Parietal lobe (tissue), 1 donor: ENCODE measurements around the gene SPAG9. TPM values are rescaled to one million over a fixed set of nuclear protein-coding genes. Genes with fewer than 3 reads are reported as not detected.

Experiments
- total RNA-seq: library from RNA; depleted of rRNA; stranded (reverse); fragments of >200 nt; gene quantifications from one replicate; pipeline ENCODE4 v1.2.3, GENCODE V29; 2014

The SPAG9 gene
- 475 TPM for total RNA-seq

DNA sequence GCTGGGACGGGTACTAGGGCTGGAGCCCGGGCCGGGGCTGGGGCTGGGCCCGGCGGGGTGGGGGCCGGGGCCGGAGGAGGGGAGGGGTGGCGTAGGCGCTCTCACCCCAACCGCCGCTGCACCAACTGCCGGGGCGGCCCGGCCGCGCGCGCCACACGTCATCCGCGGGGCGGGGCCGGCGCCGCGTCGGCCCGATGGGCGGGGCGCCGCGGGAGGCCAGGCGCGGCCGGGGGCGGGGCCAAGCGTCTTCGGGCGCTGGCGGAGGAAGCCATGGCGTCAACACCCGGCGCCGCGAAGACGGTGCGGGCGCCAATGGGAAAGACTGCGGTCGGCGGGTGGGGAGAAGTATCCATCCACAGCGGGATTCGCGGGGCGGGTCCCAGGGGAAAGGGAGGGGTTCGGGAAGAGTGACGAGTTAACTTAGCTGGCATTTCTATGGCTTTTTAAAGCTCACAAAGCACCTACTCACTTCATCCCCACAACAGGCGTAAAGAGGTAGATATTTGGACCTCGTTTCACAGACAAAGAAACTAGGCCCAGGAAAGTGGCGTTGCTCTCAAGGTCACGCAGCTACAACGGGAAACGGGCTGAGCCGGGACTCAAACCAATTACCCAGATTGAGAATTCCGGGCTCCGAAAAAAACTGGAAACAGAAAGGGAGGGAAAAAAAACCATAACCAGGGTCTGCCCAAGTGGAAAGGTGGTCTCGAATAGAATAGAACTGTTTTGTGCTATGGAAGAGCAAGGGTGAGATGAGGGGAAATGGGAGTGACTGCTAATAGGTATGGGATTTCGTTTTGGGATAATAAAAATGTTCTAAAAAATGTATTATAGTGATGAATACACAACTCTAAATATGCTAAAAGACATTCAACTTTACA is at the start of gene SPAG9:
Gene SPAG9 (minus strand): TSS at position 130 of the 881 bp plus-strand sequence. CDS start 212 bp downstream, outside the sequence.

DNA sequence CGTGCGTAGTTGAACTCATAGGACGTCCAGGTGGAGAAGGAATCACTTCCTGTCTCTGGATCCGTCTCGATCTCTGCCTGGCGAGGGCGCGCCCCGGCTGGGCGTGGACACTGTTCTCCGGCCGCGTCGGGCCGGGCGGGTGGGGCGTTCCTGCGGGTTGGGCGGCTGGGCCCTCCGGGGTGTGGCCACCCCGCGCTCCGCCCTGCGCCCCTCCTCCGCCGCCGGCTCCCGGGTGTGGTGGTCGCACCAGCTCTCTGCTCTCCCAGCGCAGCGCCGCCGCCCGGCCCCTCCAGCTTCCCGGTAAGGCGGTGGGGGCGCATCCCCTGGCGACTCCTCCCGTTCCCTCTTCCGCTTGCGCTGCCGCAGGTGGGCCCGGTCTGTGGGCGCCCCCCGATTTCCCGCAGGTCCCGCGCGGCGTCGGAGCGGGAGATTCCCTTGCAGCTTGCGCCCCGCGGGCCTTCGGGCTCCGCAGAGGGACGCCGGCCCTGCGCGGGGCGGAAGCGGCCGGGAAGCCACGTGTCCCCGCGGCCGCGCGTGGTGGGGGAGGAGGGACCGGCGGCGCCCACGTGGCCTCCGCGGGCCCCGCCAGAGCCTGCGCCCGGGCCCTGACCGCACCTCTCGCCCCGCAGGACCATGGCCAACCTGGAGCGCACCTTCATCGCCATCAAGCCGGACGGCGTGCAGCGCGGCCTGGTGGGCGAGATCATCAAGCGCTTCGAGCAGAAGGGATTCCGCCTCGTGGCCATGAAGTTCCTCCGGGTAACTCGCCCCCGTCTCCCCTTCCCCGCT is 45.7 kb upstream of the SPAG9 start, which contains the start of gene NME2:
Gene NME2 (plus strand): TSS at position 214 of the 789 bp plus-strand sequence. CDS start 420 bp downstream, at position 634.

DNA sequence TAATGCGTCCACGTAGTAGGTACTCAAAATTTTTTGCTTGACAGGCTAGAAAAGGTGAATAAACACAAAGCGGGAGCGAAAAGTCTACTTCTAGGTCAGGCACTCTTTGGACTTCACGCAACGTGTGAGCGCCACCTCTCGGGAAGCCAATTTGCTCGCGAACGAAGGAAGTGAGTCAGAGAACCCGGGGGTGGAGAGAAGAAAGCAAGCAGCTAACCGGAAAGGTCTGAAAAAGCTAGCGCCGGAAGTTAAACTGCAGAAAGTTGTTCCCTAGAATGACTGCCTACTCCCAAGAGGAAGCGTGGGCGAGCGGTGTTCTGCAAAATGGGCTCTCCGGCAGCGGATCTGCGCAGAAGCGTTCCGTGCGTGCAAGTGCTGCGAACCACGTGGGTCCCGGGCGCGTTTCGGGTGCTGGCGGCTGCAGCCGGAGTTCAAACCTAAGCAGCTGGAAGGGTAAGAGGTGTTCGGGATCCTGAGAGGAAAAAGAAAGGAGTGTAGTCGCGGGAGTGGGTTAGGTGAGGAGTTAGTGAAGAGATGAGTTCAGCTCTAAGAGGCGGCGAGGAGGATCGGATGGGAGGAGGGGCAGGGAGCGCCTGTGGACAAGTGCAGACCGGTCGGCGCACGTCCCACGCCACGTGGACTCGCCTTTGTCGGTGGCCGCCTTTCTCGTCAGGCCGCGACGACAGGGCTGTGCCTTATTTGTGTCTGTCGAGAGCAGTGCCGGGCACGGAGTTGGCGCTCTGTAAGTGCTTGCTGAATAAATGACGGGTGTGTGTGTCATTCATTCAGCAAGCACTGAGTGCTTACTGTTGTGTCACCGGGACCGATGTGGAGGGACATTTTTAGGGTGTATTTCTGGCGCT is 32.8 kb upstream of the SPAG9 start, which contains the start of gene NME1:
Gene NME1 (plus strand): TSS at position 350 of the 863 bp plus-strand sequence. CDS start 2,096 bp downstream, outside the sequence.

Other genes starting within 250 kb of the SPAG9 start
- 44.1 TPM for gene NME1, start 32.7 kb upstream of the SPAG9 start, total RNA-seq
- gene NME2, start 45.5 kb upstream of the SPAG9 start, total RNA-seq: 129 TPM
- 98.6 TPM for gene MBTD1, start 139.2 kb upstream of the SPAG9 start, total RNA-seq
- 36.6 TPM for gene UTP18, start 139.7 kb upstream of the SPAG9 start, total RNA-seq